HG03378 (cell line): ENCODE data around the gene GMPS.
A peak's percentile ranks its signal among the peaks of the same experiment; 100 is the strongest.
"Not testable (repeated sequence)": the region's sequence is repeated elsewhere in the genome, so short reads cannot be mapped to it uniquely, and the experiment has no call there.

Experiments used
- ATAC-seq: cut with Tn5 transposase; IDR thresholded peaks from one replicate; pipeline ENCODE4 v1.9.1; 2021; ENCODE audit warnings: mild to moderate bottlenecking, moderate library complexity; ENCODE audit not compliant: unreplicated experiment

GMPS gene

DNA sequence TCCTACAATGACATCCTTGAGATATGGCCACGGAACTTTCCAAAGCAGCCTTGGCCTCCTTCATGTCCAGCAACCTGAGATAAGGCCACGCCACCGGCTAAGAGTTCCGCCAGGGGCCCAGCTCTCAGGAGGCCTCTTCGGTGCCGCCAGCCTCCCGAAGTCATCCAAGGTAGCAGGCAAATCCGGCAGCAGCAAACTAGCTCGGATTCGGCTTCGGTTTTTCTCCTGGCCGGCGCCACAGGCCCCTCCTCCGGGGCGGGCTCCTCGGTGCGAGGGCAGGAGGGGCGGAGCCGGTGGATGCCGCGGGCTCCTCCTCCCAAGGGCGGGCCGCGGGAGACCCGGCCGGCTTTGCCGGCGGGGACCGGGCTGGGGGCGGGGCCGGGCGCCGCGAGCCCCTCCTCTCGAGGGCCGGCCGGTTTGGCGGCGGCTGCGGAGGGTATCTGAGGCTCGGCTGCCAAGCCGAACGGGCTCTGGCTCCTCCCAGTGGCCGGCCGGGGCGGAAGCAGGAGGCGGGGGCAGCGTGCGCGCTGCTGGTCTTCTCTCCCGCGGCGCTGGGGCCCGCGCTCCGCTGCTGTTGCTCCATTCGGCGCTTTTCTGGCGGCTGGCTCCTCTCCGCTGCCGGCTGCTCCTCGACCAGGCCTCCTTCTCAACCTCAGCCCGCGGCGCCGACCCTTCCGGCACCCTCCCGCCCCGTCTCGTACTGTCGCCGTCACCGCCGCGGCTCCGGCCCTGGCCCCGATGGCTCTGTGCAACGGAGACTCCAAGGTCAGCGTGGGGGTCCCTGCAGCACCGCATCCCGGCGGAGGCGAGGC is at the start of gene GMPS:
Gene GMPS (plus strand): TSS at position 518 of the 812 bp plus-strand sequence. CDS start 221 bp downstream, at position 739.
- peak; percentile 84 for ATAC-seq

- not testable (repeated sequence) for ATAC-seq
Measured at GRCh38 chr3:155828490-155829098, 41.9 kb upstream of the GMPS start.

- ATAC-seq: no peak
Measured at GRCh38 chr3:155835341-155836071, 34.9 kb upstream of the GMPS start.

DNA sequence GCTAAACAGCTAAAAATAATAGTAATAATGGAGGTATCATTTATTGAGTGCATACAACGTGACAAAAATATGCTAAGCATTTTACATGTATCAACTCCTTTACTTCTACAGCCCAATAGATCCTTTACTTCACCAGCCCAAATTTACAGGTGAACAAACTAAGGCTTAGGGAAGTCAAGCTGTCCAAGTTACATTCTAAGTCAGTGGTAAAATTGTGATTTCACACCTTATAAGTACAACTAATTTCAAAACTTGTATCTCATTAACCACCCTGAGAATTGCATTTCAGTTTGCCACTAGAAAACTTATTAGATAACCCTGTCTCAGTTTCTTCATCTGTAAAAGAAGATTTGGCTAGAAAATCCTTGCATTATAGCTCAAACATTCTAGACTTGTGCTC is 26.9 kb upstream of the GMPS start:
- peak; percentile 59 for ATAC-seq

DNA sequence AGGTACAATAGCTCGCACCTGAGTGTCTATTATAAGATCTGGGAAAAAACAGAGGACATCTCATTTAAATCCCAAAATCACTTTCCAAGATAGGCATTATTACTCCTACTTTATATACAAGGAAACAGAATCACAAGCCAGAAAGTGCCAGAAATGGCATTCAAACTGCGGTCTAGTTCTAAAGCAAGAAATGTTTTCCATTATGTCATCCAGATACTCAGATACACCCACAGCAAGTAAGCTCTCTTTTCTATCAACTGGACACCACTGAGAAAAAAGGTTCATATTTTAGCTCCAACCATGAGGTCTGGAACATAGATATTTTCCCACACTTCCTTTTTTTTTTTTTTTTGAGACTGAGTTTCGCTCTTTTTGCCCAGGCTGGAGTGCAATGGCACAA is 24.3 kb upstream of the GMPS start:
- ATAC-seq: no peak

DNA sequence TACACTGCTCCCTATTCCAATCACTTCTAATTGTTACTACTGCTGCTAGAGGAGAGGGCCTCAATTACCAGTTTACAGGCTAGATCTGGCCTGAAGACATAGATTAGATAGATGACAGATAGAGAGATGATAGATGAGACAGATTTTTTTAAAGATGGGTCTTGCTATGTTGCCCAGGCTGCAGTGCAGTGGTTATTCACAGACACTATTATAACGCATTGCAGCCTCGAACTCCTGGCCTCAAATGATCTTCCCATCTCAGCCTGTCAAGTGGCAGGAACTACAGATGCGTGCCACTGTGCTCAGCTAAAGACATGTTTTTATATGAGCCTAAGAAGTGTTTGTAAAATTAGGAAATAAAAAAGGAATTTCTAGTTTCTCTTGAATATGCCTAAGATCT is 22.5 kb upstream of the GMPS start:
- ATAC-seq: no peak

GRCh38 chr3:155849404-155849803 is 21.0 kb upstream of the GMPS start:
- ATAC-seq: not testable (repeated sequence)

DNA sequence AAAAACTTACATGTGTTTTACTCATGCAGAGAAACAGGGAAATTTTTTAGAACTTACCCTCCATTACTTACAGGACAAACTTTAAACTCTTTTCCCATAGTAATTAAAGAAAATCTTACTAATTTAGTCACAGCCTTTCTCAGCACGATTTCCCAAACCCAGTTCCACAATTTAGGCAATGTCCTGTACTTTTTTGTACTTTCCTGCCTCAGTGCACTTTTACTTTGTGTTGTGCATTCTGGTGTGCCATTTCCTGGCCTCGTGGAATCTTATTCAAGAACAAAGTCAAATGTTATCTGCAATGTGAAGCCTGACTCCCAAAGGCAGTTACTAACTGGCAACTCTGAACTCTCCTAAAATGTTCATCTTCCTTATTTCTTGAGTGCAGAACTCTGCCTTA is 18.1 kb upstream of the GMPS start:
- no peak for ATAC-seq

DNA sequence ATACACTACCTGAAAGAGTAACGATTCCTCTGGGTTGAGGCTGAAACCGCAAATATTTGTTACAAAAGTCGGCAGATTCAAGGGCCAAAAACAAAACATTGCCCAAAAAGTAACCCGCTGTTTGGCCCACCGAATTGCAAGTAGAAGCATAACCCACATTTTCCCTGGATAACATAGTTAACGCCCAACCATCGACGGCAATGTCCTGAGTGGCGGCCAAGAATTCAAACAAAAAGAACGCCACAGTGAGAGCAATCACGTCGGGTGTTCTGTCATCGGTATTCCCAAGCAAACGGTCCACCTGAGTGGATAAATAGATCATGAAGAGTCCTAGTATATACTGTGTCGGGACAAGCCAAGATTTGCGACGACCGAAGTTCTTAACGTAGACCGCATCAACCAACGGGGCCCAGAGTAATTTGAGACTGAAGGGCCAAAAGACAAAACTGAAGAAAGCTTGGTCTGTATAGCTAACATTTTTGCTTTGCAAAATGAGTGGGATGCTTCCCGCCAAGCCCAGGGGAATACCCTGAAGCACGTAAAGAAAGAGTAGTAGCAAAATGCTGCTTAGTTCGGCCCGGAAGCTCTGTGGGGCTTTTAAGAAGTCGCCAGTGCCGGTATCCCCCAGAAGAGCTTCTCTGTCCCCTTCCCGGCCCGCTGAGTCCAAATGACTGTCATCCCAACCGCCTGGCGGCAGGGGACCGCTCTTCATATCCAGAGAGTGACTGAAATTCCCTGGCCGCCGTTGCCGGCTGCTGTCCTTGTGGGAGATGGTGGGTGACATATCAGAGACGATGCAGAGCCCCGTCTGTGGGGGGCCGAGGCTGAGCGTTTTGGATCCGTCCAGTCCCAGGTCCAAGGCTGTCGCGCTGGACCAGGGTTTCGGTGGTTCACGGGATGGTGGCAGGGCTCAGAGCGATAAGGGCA is 17.0 kb upstream of the GMPS start:
- ATAC-seq: peak; percentile 4

GRCh38 chr3:155854141-155854940 is 16.1 kb upstream of the GMPS start, which contains the start of gene SLC33A1:
SLC33A1 (minus strand) TSS chr3:155854427; CDS start chr3:155853997, 430 bp downstream.
- peak; percentile 95 for ATAC-seq

DNA sequence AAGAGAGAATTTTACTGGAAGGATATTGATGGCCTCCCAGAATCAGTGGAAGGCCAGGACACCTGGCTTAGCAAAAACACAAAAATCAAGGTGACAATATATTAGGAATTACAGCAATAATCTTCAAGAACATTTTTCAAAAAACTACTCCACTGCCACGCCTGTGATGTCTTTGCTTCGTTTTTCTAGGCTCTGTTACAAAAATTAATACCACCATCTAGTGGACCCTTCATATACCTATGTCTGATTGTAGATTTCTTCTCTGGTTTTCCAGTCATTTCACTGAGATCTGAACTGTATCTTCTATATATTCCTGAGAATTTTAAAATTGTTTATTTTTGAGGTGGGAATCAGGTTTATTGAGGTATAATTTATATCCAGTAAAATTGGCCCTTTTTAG is 10.6 kb upstream of the GMPS start:
- peak; percentile 52 for ATAC-seq

DNA sequence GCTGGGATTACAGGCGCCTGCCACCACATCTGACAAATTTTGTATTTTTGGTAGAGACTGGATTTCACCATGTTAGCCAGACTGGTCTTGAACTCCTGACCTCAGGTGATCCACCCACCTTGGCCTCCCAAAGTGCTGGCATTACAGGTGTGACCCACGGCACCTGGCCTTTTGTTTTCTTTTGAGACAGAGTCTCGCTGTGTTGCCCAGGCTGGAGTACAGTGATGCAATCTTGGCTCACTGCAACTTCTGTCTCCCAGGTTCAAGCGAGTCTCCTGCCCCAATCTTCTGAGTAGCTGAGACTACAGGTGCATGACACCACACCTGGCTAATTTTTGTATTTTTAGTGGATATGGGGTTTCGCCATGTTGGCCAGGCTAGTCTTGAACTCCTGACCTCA is 10.0 kb upstream of the GMPS start:
- not testable (repeated sequence) for ATAC-seq

GRCh38 chr3:155861476-155862183 is 8.8 kb upstream of the GMPS start:
- no peak for ATAC-seq

DNA sequence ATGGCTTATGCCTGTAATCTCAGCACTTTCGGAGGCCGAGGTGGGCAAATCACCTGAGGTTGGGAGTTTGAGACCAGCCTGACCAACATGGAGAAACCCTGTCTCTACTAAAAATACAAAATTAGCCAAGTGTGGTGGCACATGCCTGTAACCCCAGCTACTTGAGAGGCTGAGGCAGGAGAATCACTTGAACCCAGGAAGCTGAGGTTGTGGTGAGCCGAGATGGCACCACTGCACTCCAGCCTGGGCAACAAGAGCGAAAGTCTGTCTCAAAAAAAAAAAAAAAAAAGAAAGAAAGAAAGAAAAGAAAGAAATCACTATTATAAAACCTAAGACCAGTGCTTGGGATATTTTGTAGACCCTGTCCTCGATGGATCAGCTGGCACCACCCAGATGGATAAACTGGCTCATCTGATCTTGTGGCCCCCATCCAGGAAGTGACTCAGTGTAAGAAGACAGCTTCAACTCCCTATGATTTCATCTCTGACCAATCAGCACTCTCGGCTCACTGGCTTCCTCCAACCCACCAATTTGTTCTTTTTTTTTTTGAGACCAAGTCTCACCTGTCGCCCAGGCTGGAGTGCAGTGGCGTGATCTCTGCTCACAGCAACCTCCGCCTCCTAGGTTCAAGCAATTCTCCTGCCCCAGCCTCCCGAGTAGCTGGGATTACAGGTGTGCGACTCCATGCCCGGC is 8.0 kb upstream of the GMPS start:
- not testable (repeated sequence) for ATAC-seq

DNA sequence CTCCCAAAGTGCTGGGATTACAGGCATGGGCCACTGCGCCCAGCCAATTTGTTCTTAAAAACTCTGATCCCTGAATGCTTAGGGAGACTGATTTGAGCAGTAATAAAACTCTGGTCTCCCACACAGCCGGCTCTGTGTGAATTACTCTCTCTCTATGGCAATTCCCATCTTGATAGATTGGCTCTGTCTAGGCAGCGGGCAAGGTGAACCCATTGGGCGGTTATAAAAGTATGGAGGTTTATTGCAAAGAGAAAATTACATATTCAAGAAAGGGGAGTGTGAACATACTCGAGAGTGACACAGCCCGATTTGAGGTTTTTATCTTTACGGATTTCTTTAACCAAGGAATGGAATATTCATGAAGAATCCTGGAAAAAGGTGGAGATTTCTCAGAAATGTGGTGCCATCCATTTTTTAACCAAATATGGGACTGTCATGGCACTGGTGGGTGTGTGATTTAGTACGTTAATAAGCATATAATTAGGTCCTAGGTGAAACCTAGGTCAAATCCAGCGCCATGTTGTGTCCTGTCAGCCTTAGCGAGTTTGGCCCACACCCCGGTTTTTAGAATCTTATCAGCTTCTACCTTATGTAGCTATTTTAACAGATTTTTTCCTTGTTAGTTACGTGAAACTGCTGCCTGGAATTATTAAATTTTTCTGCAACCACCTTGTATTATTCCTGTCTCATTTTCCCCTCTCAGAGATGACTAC is 7.2 kb upstream of the GMPS start:
- no peak for ATAC-seq

DNA sequence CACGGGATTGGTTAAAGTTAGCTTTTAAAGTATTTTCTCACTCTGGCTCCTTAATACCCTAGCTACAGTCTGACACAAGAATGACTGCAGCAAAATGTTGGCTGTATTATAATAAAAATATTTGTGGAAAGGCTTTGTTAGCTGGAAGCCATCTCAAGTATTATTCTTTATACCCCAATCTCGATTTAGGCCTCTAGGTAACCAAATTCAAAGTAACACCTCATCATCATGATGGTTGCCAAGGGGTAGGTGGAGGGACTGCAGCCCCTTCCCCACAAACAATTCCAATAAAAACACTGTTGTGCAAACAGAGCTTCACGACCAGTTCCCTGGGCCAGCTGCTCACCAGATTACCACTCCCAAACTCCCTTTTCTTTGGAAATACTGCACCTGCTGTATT is 759 bp upstream of the GMPS start:
- ATAC-seq: no peak

DNA sequence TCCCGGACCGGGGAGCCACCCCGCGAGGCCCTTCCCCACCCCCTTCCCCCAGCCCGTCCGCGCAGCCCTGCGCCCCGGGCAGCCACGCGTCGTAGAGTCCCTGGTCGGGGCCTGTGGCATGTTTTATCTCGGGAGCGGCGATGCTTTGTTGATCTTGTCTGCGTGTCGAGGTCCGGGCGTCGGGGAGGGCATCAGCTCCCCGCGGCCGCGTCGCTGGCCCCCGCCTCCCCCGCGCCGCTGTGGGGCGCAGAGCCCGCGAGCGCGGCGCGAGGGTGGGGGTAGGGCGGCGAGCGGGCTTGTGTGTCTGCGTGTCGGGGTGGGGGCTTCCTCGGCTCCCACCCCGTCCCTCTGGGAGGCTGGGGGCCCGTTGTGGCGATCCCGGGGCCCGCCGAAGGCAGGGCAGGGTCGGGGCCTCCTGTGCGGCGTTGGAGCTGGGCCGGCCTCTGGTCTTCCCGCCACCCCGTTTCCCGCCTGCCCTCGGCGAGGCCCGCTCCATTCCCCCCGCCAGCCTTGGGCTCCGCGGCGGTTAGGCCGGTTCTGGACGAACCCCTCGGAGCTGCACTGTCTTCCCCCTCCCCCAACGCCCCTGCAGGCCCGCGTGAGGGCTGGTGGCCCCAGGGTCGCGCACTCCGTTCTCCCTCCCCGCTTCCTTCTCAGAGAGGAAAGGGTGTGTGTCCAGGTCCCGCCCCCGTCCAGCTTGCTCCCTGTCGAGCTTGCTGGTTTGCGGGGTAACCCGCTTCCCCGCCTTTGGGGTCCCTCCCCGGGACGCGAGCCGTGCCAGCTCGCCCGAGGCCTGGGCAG is 695 bp downstream of the GMPS start:
- peak; percentile 20 for ATAC-seq
